Astrocyte of the cerebellum (primary cell): ENCODE results near the gene FBXO38.
"Not testable (repeated sequence)": the region's sequence is repeated elsewhere in the genome, so short reads cannot be mapped to it uniquely, and the experiment has no call there.

ENCODE experiments used
- DNase-seq: peaks from one replicate; pipeline ENCODE4 v3.0.0-alpha.2; 2011; ENCODE audit warnings: low read depth
- H3K4me3 ChIP-seq: 2 replicates; pipeline ENCODE4 v1.5.1; 2011; ENCODE audit warnings: mild to moderate bottlenecking, low read depth, low read length, moderate library complexity
- in situ Hi-C: cut with HindIII; loops from 2 replicates; pipeline ENCODE4 v1.10.0; 2017; ENCODE audit warnings: low sequenced_read_pairs
- TF ChIP-seq, protein P1 (sequence below): IDR thresholded peaks from 2 replicates; pipeline ENCODE4 v1.5.1; 2012; ENCODE audit warnings: low read length, low read depth, moderate library complexity, mild to moderate bottlenecking; ENCODE audit errors: missing control alignments

Gene FBXO38

DNA sequence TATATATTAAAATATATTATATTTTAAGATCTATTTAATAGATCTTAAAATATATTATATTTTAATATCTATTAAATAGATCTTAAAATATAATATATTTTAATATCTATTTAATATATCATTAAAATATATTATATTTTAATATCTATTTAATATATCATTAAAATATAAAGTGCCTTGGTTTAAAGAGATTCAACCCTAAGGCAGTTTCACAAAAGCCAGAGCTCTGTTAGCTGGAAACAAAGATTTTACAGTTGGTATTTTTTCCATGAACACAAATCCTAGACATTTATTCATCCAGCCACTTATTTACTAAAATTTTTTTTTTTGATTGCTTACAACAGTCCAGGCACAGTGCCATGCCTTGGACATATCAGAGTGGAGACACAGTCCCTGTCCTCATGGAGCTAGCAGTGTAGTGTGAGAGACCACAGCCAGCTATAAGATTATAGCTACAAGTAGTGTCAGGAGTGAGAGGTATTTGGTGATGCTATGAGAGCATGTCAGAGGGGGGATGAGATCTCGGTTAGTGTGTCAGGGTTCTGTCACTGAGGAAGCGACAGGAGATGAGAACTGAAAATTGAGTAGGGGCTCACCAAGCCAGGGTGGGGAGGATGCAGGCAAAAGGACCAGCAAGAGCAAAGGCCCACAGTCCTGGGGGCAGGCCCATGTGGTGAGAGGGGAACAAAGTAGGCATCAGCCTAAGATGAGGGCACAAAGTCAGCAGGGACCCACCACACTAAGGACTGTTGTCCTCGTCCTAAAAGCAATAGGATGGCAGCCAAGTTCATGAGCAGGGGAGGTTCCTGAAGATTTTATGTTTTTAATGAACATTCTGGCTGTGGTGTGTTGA, 74.5 kb downstream of the FBXO38 start:
- DNase-seq = no peak
- TF ChIP-seq, protein P1, sequence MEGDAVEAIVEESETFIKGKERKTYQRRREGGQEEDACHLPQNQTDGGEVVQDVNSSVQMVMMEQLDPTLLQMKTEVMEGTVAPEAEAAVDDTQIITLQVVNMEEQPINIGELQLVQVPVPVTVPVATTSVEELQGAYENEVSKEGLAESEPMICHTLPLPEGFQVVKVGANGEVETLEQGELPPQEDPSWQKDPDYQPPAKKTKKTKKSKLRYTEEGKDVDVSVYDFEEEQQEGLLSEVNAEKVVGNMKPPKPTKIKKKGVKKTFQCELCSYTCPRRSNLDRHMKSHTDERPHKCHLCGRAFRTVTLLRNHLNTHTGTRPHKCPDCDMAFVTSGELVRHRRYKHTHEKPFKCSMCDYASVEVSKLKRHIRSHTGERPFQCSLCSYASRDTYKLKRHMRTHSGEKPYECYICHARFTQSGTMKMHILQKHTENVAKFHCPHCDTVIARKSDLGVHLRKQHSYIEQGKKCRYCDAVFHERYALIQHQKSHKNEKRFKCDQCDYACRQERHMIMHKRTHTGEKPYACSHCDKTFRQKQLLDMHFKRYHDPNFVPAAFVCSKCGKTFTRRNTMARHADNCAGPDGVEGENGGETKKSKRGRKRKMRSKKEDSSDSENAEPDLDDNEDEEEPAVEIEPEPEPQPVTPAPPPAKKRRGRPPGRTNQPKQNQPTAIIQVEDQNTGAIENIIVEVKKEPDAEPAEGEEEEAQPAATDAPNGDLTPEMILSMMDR = no peak
- no peak overlapping the region for H3K4me3 ChIP-seq
- in situ Hi-C loops = no loop called here

DNA sequence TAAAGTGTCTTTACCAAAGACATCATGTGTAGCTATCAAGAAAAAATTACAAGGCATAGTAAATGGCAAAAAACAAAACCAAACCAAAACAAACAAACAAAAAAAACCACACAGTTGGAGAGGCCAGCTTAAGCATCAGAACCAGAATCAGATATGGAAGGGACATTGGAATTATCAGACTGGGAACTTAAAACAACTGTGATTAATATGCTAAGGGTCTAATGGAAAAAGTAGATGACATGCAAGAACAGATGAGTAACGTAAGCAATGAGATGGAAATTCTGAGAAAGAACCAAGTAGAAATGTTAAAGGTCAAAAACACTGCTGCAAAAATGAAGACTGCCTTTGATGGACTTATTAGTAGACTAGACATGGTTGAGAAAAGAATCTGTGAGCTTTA, 75.9 kb downstream of the FBXO38 start:
- TF ChIP-seq, protein P1 = no peak
- in situ Hi-C loops = no loop called here
- H3K4me3 ChIP-seq = no peak overlapping the region
- no peak for DNase-seq

DNA sequence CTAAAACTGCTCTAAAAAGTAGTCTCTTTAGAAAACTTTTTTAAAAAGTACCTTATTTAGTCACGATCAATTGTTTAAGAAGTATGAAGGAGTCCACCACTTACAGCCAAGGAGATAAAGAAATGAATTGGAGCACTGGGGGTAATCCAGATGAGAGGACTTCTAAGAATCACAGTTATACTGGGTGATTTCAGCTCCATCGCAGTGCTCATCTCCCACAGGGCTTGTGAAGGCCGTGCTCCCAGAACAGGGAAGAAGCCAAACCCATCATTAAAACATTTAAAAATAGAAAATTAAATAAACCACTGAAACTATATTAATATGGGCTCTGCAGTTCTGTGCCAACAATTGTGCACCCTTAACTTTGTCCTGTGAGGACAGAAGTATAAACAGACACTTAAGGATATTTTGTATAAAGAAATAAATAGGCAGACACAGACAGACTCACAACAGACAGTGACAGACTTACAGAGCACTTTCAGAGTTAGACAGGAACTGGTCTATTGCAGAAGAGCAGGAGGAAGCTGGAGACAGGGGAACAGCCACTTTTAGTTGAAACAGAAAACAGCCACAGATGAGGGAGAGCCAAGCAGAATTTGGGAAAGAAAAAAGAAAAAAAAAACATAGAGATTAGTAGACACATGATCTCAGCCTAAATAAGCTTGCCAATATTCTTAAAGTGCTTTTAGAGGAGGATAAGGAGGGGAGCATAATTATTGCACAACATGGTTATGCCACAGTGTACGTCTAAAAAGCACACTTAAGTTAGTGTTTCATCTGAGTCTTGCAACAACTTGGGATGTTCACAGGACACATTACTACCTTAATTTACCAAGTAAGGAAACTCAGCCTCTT, 81.8 kb downstream of the FBXO38 start:
- TF ChIP-seq, protein P1 = no peak
- no peak for DNase-seq
- no peak overlapping the region for H3K4me3 ChIP-seq
- in situ Hi-C loops = no loop called here

DNA sequence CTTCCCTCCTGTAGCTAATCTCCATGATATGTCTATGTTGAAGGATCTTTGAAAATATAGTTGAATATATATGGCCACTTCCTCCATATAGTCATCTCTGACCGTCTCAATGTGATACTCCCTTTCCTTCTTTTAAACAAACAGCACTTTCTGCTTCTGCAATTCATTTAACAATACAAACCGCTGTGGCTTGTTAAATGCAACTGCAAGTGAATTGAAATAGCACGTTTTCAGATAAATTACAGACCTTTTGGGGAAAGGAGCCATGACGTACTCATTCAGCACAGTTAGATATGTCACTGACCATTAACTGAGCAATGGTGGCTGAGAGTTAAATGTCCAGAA, 82.5 kb downstream of the FBXO38 start:
- in situ Hi-C loops = no loop called here
- no peak for DNase-seq
- H3K4me3 ChIP-seq = no peak overlapping the region
- TF ChIP-seq, protein P1 = no peak

DNA sequence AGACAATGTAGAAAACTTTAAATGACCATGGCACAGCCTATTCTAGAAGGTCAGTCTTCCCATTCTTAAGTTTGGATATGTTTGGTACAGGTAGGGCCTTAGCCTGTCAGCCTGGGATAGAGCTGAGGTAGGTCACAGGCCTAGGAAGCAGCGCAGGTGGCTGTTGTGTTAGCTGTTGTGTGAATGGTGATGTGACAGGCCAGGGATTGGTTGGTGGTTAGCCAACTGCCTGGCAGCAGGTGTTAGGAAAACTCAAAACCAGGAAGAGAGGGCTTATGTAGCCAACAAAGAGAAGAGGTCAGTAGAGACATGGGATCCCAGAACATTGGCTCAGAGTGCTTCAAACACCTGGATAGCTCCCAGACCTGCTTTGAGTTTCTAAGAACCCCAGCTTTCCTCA, 84.2 kb downstream of the FBXO38 start:
- in situ Hi-C loops = no loop called here
- no peak for DNase-seq
- no peak overlapping the region for H3K4me3 ChIP-seq
- TF ChIP-seq, protein P1 = no peak

DNA sequence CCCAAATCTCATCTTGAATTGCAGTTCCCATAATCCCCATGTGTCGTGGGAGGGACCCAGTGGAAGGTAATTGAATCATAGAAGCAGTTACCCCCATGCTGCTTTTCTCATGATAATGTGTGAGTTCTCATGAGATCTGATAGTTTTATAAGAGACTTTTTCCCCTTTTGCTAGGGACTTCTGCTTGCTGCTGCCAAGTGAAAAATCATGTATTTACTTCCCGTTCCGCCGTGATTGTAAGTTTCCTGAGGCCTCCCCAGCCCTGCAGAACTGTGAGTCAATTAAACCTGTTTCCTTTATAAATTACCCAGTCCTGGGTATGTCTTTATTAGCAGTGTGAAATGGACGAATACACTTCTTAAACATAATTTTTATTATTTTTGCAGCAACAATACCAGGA, 85.0 kb downstream of the FBXO38 start:
- in situ Hi-C loops, DNase-seq, H3K4me3 ChIP-seq: not testable (repeated sequence)

GRCh38 chr5:148469501-148469935, 85.8 kb downstream of the FBXO38 start:
- TF ChIP-seq, protein P1 = no peak
- no peak overlapping the region for H3K4me3 ChIP-seq
- peak; percentile 75 for DNase-seq
- in situ Hi-C loops = no loop called here
